ENCODE data around the gene ANXA5.

- TF ChIP-seq CTCF (conservative IDR thresholded peaks at IDR 0.05 in 1 of 2, IDR thresholded peaks at IDR 0.05 in 1 of 2; ENCODE audit: low read depth in 1 of 2, low read length in 2 of 2) (no peak), EZH2 (IDR thresholded peaks at IDR 0.05; ENCODE audit: low read length, missing control alignments) (no peak)
Measured at GRCh38 chr4:121650741-121651140, 46.0 kb downstream of the ANXA5 start.
